Trophoblast cell (in vitro differentiated cells and primary cell): ENCODE measurements around the gene MGAT3.

Experiments
- DNase-seq, 2 donors: peaks; one replicate each; pipeline ENCODE4 v3.0.0-alpha.2; 2016
- H2AFZ ChIP-seq: 2 replicates; pipeline ENCODE4 v1.6.1; 2013; ENCODE audit warnings: low read length, moderate library complexity, mild to moderate bottlenecking; ENCODE audit not compliant: insufficient read depth, poor library complexity
- H2AK5ac ChIP-seq: 2 replicates; pipeline ENCODE4 v1.6.1; 2013; ENCODE audit warnings: mild to moderate bottlenecking, low read length
- H2BK120ac ChIP-seq: 2 replicates; pipeline ENCODE4 v1.6.1; 2013; ENCODE audit warnings: low read length, mild to moderate bottlenecking, moderate library complexity; ENCODE audit not compliant: insufficient read depth, poor library complexity
- H2BK12ac ChIP-seq: 2 replicates; pipeline ENCODE4 v1.6.1; 2013; ENCODE audit warnings: mild to moderate bottlenecking, low read length, moderate library complexity
- H2BK5ac ChIP-seq: 2 replicates; pipeline ENCODE4 v1.6.1; 2013; ENCODE audit warnings: low read length, low read depth, moderate library complexity, mild to moderate bottlenecking; ENCODE audit not compliant: poor library complexity
- H3K14ac ChIP-seq: 2 replicates; pipeline ENCODE4 v1.6.1; 2013; ENCODE audit warnings: mild to moderate bottlenecking, low read length
- H3K18ac ChIP-seq: 2 replicates; pipeline ENCODE4 v1.6.1; 2013; ENCODE audit warnings: mild to moderate bottlenecking, low read length
- H3K23ac ChIP-seq: 2 replicates; pipeline ENCODE4 v1.6.1; 2013; ENCODE audit warnings: low read length
- H3K27ac ChIP-seq: 2 replicates; pipeline ENCODE4 v1.5.1; 2013; ENCODE audit warnings: low read depth, mild to moderate bottlenecking, inconsistent platforms, low read length, moderate library complexity
- H3K27me3 ChIP-seq: 2 replicates; pipeline ENCODE4 v1.6.1; 2013; ENCODE audit warnings: inconsistent platforms, mild to moderate bottlenecking, low read length, moderate library complexity; ENCODE audit not compliant: insufficient read depth
- H3K36me3 ChIP-seq, 2 experiments: 1 replicate in 1 of 2; 2 replicates in 1 of 2; pipeline ENCODE4 v1.6.1; 2013; ENCODE audit warnings: low read length in 2 of 2, mild to moderate bottlenecking in 2 of 2, moderate library complexity in 1 of 2; ENCODE audit not compliant: insufficient read depth in 2 of 2, control insufficient read depth in 1 of 2
- H3K4ac ChIP-seq: 2 replicates; pipeline ENCODE4 v1.6.1; 2013; ENCODE audit warnings: low read depth, mild to moderate bottlenecking, low read length, moderate library complexity
- H3K4me1 ChIP-seq, 2 experiments: 1 replicate in 1 of 2; 2 replicates in 1 of 2; pipeline ENCODE4 v1.6.1; 2013; ENCODE audit warnings: low read length in 2 of 2, mild to moderate bottlenecking in 2 of 2, moderate library complexity in 1 of 2; ENCODE audit not compliant: insufficient read depth in 2 of 2, control insufficient read depth in 1 of 2
- H3K4me2 ChIP-seq: 2 replicates; pipeline ENCODE4 v1.6.1; 2013; ENCODE audit warnings: inconsistent platforms, mild to moderate bottlenecking, low read length, moderate library complexity
- H3K4me3 ChIP-seq: 2 replicates; pipeline ENCODE4 v1.5.1; 2013; ENCODE audit warnings: mild to moderate bottlenecking, low read depth, low read length, inconsistent platforms
- H3K79me1 ChIP-seq: one replicate; pipeline ENCODE4 v1.6.1; 2013; ENCODE audit warnings: low read length
- H3K79me2 ChIP-seq: 2 replicates; pipeline ENCODE4 v1.6.1; 2013; ENCODE audit warnings: low read length, mild to moderate bottlenecking; ENCODE audit not compliant: control insufficient read depth, insufficient read depth, poor library complexity
- H3K9ac ChIP-seq: 2 replicates; pipeline ENCODE4 v1.6.1; 2013; ENCODE audit warnings: mild to moderate bottlenecking, low read length
- H3K9me3 ChIP-seq: 2 replicates; pipeline ENCODE4 v1.6.1; 2013; ENCODE audit warnings: low read depth, mild to moderate bottlenecking, control low read depth, inconsistent platforms, low read length; ENCODE audit not compliant: insufficient read depth
- H4K12ac ChIP-seq: 2 replicates; pipeline ENCODE4 v1.6.1; 2013; ENCODE audit warnings: low read depth, mild to moderate bottlenecking, low read length, moderate library complexity
- H4K8ac ChIP-seq: 2 replicates; pipeline ENCODE4 v1.6.1; 2013; ENCODE audit warnings: low read depth, mild to moderate bottlenecking, low read length, moderate library complexity
- H4K91ac ChIP-seq: one replicate; pipeline ENCODE4 v1.6.1; 2013; ENCODE audit warnings: low read depth, mild to moderate bottlenecking, low read length, moderate library complexity
- WGBS: extraction: QIAGEN DNeasy Blood & Tissue Kit; methylation state at CpG from one replicate; pipeline ENCODE4 v1.1.7; 2013; ENCODE audit warnings: missing lambda C conversion rate; ENCODE audit not compliant: insufficient read length, insufficient coverage; ENCODE audit errors: extremely low coverage; 5-methylcytosine and 5-hydroxymethylcytosine counted together

MGAT3 gene

DNA sequence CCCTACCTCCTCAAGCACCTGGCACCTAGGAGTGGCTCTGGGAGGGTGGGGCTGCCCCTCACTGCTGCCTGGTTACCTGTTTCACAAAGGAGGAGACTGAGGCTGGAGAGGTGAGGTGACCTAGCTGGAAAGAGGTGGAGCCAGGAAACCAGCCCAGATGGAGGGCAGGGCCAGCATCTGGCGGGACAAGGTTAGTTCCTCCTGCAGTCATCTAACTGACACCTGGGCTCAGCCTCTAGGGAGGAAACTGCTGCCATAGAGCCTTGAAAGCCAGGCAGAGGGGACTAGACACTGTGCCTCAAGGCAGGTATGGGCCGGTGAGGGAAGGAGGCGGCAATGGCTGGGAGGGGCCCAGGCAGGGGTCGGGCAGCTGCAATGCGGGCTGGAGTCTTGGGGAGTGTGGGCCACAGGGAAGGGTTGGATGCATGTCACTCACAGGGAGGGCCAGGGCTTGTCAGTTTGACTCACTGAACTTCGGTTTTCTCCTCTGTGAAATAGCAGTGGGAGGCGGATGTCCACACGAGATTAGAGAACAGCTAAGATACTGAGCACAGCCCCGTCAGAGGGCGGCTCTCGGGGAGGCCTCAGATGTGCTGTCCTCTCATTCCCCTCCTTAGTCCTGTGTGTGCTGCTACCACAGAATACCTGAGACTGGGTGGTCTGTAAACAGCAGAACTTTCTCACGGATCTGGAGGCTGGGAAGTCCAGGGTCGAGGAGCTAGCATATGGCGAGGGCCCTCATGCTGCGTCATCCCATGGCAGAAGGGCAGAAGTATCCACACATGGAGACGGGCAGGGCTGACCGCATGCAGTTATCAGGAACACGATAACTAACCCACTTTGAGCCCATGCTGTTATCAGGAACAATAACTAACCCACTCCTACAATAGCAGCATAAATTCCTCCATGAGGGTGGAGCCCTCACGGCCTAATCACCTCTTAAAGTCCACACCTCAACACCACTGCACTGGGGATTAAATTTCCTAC, 16.1 kb downstream of the MGAT3 start:
- peak overlapping the region; percentile 71 for H4K8ac ChIP-seq
- peak overlapping the region; percentile 31 for H3K4ac ChIP-seq
- H2AFZ ChIP-seq = no peak overlapping the region
- no peak overlapping the region for H3K4me2 ChIP-seq
- H3K27me3 ChIP-seq = no peaks in the 10 kb centered on the region
- H2AK5ac ChIP-seq = peak overlapping the region; percentile 70
- DNase-seq = peak; percentile 98 to 99
- H3K9ac ChIP-seq = no peak overlapping the region
- peaks cover 33% of the 10 kb centered on the region for H3K79me2 ChIP-seq
- peak overlapping the region; percentile 89 for H3K27ac ChIP-seq
- peak overlapping the region; percentile 92 for H4K91ac ChIP-seq
- peak overlapping the region; percentile 80 for H2BK12ac ChIP-seq
- peaks cover 49% of the 10 kb centered on the region for H3K79me1 ChIP-seq
- WGBS = no CpG with 5 or more reads among the region's 19 CpGs
- no peak overlapping the region for H3K4me3 ChIP-seq
- peak overlapping the region; percentile 46 for H2BK5ac ChIP-seq
- peaks cover 9 to 10% of the 10 kb centered on the region in 2 experiments for H3K36me3 ChIP-seq
- peak overlapping the region; percentile 70 for H3K18ac ChIP-seq
- H3K14ac ChIP-seq = peak overlapping the region; percentile 74
- H3K9me3 ChIP-seq = peaks cover 2% of the 10 kb centered on the region
- no peak overlapping the region for H4K12ac ChIP-seq
- H3K4me1 ChIP-seq = peaks cover 64 to 65% of the 10 kb centered on the region in 2 experiments
- no peak overlapping the region for H3K23ac ChIP-seq
- H2BK120ac ChIP-seq = peak overlapping the region; percentile 52

DNA sequence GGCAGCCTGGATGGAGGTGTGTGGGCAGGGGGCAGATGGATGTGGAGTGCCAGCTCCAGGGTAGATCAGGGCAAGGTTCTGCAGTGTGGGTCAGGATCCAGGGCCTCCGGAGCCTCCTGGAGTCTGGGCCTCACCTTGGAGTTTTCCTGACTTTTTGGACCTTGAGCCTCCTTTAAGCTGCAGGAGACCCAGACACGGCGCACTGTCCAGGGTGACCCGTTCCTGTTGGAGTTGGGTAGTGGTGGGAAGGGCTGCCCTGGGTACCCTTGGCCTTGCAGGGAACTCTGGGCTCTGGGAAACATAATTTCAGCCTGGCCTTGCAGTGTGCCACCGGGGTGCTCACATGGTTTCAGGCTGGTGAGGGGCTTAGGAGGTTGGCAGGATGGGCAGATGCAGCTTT, 17.0 kb downstream of the MGAT3 start:
- Histone ChIP-seq H3K27me3 (no peaks in the 10 kb centered on the region), H3K79me1 (peaks cover 47% of the 10 kb centered on the region), H4K8ac (peak overlapping the region; percentile 2), H3K27ac (peak overlapping the region; percentile 89), H2BK5ac (peak overlapping the region; percentile 60), H3K4me1 (peaks cover 59 to 60% of the 10 kb centered on the region in 2 experiments), H3K14ac (peak overlapping the region; percentile 10), H3K79me2 (peaks cover 29% of the 10 kb centered on the region), H2AFZ (no peak overlapping the region), H4K91ac (peak overlapping the region; percentile 92), H2BK120ac (peak overlapping the region; percentile 12), H4K12ac (no peak overlapping the region), H3K4ac (no peak overlapping the region), H3K36me3 (peaks cover 11% of the 10 kb centered on the region in 2 experiments), H2BK12ac (peak overlapping the region; percentile 4), H3K18ac (peak overlapping the region; percentile 36), H3K9ac (peak overlapping the region; percentile 14), H3K4me2 (no peak overlapping the region), H2AK5ac (peak overlapping the region; percentile 16), H3K9me3 (peaks cover 2% of the 10 kb centered on the region), H3K23ac (no peak overlapping the region), H3K4me3 (no peak overlapping the region)
- WGBS = no CpG with 5 or more reads among the region's 5 CpGs
- DNase-seq = peak in 1 of 2 donors; percentile 45

DNA sequence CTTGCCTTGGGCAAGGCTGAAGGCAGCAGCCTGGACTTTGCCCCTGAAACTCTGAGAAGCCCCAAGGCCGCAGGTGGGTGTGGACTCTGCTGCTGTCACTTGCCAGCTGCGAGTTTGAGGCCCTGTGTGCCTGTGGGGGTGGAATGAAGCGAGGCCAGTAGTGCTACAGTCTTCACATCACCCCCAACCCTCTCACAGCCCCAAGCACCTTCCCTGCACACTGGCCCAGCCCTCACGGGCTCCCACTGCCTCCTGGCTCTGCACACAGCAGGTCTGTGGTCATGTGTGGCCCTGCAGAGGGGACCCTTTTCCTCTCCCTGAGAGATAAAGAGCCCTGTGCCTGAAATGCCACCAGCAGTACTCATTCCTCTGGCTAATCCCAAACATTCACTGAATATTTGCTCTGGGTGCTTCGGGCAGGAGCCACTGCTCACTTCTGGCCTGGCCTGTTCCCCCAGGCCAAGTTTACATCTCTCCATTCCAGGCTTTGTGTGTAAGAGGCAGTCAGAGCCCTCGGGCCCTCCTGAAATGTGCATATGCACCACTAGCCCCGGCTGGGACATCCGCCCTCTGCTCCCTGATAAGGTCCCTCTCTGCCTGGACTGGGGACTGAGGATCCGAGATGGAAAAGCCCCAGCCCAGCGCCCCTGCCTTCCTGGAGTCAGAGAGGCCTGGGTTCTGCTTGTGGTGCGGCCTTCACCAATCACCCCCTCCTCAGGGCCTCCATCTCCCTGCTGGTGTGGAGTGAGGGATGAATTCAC, 17.7 kb downstream of the MGAT3 start:
- H3K23ac ChIP-seq = no peak overlapping the region
- H3K27me3 ChIP-seq = no peaks in the 10 kb centered on the region
- peak overlapping the region; percentile 89 for H3K27ac ChIP-seq
- no peak overlapping the region for H3K4me2 ChIP-seq
- peak overlapping the region; percentile 4 for H2BK12ac ChIP-seq
- peaks cover 10 to 11% of the 10 kb centered on the region in 2 experiments for H3K36me3 ChIP-seq
- peak overlapping the region; percentile 36 for H3K18ac ChIP-seq
- H2AFZ ChIP-seq = no peak overlapping the region
- H4K8ac ChIP-seq = no peak overlapping the region
- peaks cover 53 to 56% of the 10 kb centered on the region in 2 experiments for H3K4me1 ChIP-seq
- H3K4me3 ChIP-seq = no peak overlapping the region
- H4K12ac ChIP-seq = no peak overlapping the region
- no peak overlapping the region for H3K4ac ChIP-seq
- DNase-seq = peak; percentile 99
- H2BK5ac ChIP-seq = peak overlapping the region; percentile 60
- H3K14ac ChIP-seq = peak overlapping the region; percentile 10
- WGBS = no CpG with 5 or more reads among the region's 11 CpGs
- peak overlapping the region; percentile 16 for H2AK5ac ChIP-seq
- peaks cover 25% of the 10 kb centered on the region for H3K79me2 ChIP-seq
- H3K9ac ChIP-seq = no peak overlapping the region
- H4K91ac ChIP-seq = peak overlapping the region; percentile 92
- peak overlapping the region; percentile 57 for H2BK120ac ChIP-seq
- H3K9me3 ChIP-seq = no peaks in the 10 kb centered on the region
- peaks cover 45% of the 10 kb centered on the region for H3K79me1 ChIP-seq

DNA sequence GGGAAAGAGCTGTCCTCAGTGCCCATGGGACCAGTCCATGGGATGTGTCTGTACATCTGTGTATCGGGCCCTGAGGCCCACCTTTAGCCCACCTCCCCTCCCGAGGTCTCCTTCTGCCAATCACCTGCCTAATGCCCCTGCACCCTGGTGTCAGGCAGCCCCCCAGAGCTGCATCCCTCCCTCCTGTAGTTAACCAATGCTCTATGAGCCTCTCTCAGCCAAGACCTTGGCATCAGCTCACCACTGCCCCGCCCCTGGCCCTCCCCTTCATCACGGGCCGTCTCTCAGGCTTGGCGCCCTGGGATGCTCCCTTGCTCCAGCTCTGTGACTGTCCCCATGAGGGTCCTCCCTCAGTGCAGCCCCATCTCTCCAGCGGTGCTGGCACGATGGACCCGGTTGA, 18.5 kb downstream of the MGAT3 start:
- Histone ChIP-seq H3K18ac (peak overlapping the region; percentile 86), H2BK5ac (peak overlapping the region; percentile 60), H2AFZ (no peak overlapping the region), H3K23ac (no peak overlapping the region), H3K4ac (peak overlapping the region; percentile 66), H3K27ac (peak overlapping the region; percentile 75), H4K8ac (peak overlapping the region; percentile 67), H4K12ac (no peak overlapping the region), H3K14ac (peak overlapping the region; percentile 28), H2AK5ac (peak overlapping the region; percentile 31), H3K9ac (no peak overlapping the region), H3K4me3 (no peak overlapping the region), H3K36me3 (peaks cover 8 to 13% of the 10 kb centered on the region in 2 experiments), H3K9me3 (no peaks in the 10 kb centered on the region), H2BK120ac (peak overlapping the region; percentile 82), H3K4me2 (no peak overlapping the region), H3K79me1 (peaks cover 40% of the 10 kb centered on the region), H3K4me1 (peaks cover 45 to 48% of the 10 kb centered on the region in 2 experiments), H2BK12ac (peak overlapping the region; percentile 61), H3K79me2 (peaks cover 18% of the 10 kb centered on the region), H3K27me3 (no peaks in the 10 kb centered on the region), H4K91ac (peak overlapping the region; percentile 94)
- DNase-seq = peak; percentile 35 to 48
- no CpG with 5 or more reads among the region's 9 CpGs for WGBS
